GM19372 (cell line): ENCODE results near the gene ATG2A.
A peak's percentile ranks its signal among the peaks of the same experiment; 100 is the strongest.

ENCODE experiments used
- ATAC-seq: cut with Tn5 transposase; IDR thresholded peaks from one replicate; pipeline ENCODE4 v1.9.1; 2021; ENCODE audit warnings: mild to moderate bottlenecking, low read depth, moderate library complexity; ENCODE audit not compliant: unreplicated experiment

The ATG2A gene

GRCh38 chr11:64916775-64917662, at the start of gene ATG2A:
TSS of gene ATG2A (minus strand) at chr11:64917209. CDS start at chr11:64917135, 74 bp downstream.
- ATAC-seq = peak; percentile 95

- ATAC-seq = no peak
Observed at GRCh38 chr11:64963072-64963631, 46.1 kb upstream of the ATG2A start.

GRCh38 chr11:64960719-64961118, 43.7 kb upstream of the ATG2A start:
- no peak for ATAC-seq

GRCh38 chr11:64959498-64959897, 42.5 kb upstream of the ATG2A start:
- ATAC-seq = no peak

- no peak for ATAC-seq
Observed at GRCh38 chr11:64954201-64954600, 37.2 kb upstream of the ATG2A start.

GRCh38 chr11:64951529-64951928, 34.5 kb upstream of the ATG2A start:
- no peak for ATAC-seq

GRCh38 chr11:64947208-64947814, 30.3 kb upstream of the ATG2A start:
- ATAC-seq = no peak

GRCh38 chr11:64936539-64936938, 19.5 kb upstream of the ATG2A start:
- no peak for ATAC-seq

- no peak for ATAC-seq
Observed at GRCh38 chr11:64935359-64936081, 18.5 kb upstream of the ATG2A start, which contains the start of gene GPHA2. TSS of gene GPHA2 (minus strand) at chr11:64935893. CDS start at chr11:64935460, 433 bp downstream.

GRCh38 chr11:64934682-64935358, 17.8 kb upstream of the ATG2A start:
- no peak for ATAC-seq

GRCh38 chr11:64933935-64934681, 17.1 kb upstream of the ATG2A start:
- no peak for ATAC-seq

- ATAC-seq = no peak
Observed at GRCh38 chr11:64933213-64933934, 16.4 kb upstream of the ATG2A start.

- no peak for ATAC-seq
Observed at GRCh38 chr11:64932324-64932723, 15.3 kb upstream of the ATG2A start.

- no peak for ATAC-seq
Observed at GRCh38 chr11:64931290-64931689, 14.3 kb upstream of the ATG2A start.

- ATAC-seq = no peak
Observed at GRCh38 chr11:64930340-64930739, 13.3 kb upstream of the ATG2A start.

- ATAC-seq = no peak
Observed at GRCh38 chr11:64929625-64930024, 12.6 kb upstream of the ATG2A start.

GRCh38 chr11:64928957-64929356, 11.9 kb upstream of the ATG2A start:
- ATAC-seq = no peak

- no peak for ATAC-seq
Observed at GRCh38 chr11:64926689-64927088, 9.7 kb upstream of the ATG2A start.
